LNCAP (cell line): Measurements from ENCODE around the gene FCGBP.

Experiments
- CTCF ChIP-seq: fragments of 450-650 bp; IDR thresholded peaks from 2 replicates; pipeline ENCODE4 v1.5.1; 2017; ENCODE audit warnings: mild to moderate bottlenecking

The FCGBP gene

GRCh38 chr19:39934584-39935363 is at the start of gene FCGBP:
Gene FCGBP, minus strand, starts transcription at chr19:39934634.
- no peak for TF ChIP-seq CTCF

- no peak for TF ChIP-seq CTCF
These were observed 49.4 kb upstream of the FCGBP start for GRCh38 chr19:39983695-39984300.

GRCh38 chr19:39982883-39983282 is 48.4 kb upstream of the FCGBP start:
- no peak for TF ChIP-seq CTCF

- TF ChIP-seq CTCF, result no peak
These were observed 40.1 kb upstream of the FCGBP start for GRCh38 chr19:39974377-39975155.

GRCh38 chr19:39971380-39972035 is 37.1 kb upstream of the FCGBP start:
- TF ChIP-seq CTCF, result no peak

GRCh38 chr19:39970675-39971379 is 36.4 kb upstream of the FCGBP start, which contains the start of gene PSMC4:
Gene PSMC4, plus strand, starts transcription at chr19:39971165. Its CDS starts 38 bp downstream, at chr19:39971203.
- TF ChIP-seq CTCF, result peak; percentile 83

GRCh38 chr19:39970425-39970674 is 35.9 kb upstream of the FCGBP start:
- TF ChIP-seq CTCF, result no peak
